A172 (cell line): ENCODE data around the gene MSRB3. TPM values are rescaled to one million over a fixed set of nuclear protein-coding genes. Genes with fewer than 3 reads are reported as not detected.
"Not testable (repeated sequence)": the region's sequence is repeated elsewhere in the genome, so short reads cannot be mapped to it uniquely, and the experiment has no call there.

Experiments
- DNase-seq: peaks from one replicate; pipeline ENCODE4 v3.0.0-alpha.2; 2015; ENCODE audit warnings: low spot score
- total RNA-seq: library from RNA; depleted of rRNA; stranded (reverse); fragments of >200 nt; shearing (Covaris generic); gene quantifications from 2 replicates; pipeline ENCODE4 v1.2.3, GENCODE V29; 2014; rRNA removed

Gene MSRB3
- 5.1 and 6.3 TPM in 2 replicates for total RNA-seq

DNA sequence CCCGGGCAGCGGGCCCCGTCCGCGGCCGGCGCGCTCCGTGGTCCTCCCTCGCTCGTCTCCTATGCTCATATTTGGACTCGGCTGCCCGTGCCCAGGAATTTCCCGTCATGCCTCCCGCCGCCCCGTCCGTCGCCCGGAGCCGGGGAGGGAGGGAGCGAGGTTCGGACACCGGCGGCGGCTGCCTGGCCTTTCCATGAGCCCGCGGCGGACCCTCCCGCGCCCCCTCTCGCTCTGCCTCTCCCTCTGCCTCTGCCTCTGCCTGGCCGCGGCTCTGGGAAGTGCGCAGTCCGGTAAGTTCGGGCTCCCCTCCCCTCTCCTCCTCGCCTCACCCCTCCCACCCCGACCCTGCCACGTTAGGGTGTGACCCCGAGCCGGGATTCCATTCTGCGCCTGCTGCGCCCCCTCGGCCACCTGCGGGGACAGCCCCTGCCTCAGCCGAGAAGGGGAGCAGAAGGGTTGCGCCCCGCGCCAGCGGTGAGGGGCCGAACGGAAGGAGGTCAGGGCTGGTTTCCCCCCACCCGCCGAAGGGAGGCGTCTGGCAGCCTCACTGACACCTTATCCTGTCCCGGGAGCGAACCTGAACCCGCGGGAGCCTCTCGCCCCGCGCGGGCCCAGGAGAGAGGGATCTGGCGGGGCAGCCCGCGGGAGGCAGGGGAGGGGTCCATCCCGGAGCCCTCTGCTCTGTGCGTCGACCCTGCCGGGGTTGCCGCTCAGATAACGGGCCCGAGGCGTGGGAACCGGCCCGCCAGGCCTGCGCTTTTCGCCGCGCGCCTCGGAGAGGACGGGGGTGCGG is at the start of gene MSRB3:
Gene MSRB3, plus strand, starts transcription at position 108 of the 793 bp plus-strand sequence. CDS start 29,897 bp downstream, outside the sequence.
- peak; percentile 41 for DNase-seq

DNA sequence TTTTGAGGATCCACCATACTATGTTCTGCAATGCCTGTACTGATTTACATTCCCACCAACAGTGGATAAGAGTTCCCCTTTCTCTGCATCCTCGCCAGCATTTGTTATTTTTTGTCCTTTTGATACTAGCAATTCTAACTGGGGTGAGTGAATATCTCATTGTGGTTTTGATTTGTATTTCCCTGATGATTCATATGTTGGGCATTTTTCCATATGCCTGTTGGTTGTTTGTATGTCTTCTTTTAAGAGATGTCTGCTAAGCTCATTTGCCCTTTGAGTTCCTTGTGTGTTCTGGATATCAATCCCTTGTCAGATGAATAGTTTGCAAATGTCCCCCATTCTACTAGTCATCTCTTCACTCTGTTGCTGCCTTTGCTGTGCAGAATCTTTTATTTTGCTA is 49.0 kb upstream of the MSRB3 start:
- peak; percentile 75 for DNase-seq

DNA sequence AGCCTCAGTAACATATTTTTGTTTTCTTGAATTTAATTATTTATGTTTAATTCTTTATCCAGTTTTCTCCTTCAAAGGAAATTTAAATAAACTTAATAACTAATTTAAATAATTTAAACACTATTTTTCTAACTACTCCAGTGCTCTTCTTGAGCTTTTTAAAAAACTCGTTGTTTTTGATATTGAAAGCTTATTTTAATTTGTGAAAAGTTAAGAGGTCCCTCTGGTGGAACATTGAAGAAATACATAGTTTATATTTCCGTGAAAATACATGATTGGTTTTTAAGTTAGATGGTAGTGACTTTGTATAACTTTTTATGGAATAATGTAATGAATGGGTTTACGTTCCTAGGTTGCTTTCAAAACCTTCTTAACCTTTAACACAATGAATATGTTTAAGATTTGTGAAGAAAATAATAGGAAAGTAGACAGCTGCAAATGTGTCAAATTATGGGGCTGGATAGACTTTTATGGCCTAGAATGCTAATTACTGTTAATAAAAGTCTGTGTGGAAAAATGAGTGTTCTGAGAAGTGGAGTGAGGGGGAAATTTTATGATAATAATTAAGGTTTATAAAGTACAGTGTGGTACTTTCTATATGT is 45.9 kb upstream of the MSRB3 start:
- DNase-seq = peak; percentile 6

DNA sequence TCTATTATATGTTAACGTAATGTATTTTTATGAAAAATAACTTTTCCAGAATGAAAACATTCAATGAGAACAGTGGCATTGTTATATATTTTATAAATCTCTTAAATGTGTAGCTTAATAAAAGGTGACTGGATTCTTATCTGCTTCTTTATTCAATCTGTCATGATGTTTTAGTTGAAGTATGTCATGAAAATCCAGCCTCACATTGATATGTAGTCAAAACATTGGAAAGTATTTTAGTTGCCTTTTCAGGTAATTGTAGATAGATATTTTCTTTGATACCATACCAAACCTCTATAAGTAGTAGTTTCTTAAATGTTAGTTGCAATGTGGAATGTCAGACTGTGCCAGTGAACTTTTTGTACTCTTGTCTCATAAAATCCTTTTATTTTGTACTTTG is 41.3 kb upstream of the MSRB3 start:
- DNase-seq = no peak

DNA sequence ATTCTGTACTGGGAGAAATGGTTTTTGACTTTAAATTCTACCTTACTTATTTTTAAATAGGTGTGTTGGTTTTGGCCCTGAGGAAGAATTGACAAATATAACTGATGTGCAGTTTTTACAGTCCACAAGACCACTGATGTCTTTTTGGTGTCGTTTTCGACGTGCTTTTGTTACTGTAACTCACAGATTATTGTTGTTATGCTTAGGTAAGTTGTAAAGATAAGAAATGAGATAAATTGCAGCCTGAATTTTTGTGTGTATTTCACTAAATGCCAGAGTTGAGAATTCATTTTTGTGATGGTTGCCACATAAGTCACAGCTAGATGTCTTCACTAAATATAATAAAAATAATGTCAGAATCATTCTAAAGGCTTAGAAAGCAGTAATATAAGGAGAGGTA is 39.9 kb upstream of the MSRB3 start:
- DNase-seq = no peak

DNA sequence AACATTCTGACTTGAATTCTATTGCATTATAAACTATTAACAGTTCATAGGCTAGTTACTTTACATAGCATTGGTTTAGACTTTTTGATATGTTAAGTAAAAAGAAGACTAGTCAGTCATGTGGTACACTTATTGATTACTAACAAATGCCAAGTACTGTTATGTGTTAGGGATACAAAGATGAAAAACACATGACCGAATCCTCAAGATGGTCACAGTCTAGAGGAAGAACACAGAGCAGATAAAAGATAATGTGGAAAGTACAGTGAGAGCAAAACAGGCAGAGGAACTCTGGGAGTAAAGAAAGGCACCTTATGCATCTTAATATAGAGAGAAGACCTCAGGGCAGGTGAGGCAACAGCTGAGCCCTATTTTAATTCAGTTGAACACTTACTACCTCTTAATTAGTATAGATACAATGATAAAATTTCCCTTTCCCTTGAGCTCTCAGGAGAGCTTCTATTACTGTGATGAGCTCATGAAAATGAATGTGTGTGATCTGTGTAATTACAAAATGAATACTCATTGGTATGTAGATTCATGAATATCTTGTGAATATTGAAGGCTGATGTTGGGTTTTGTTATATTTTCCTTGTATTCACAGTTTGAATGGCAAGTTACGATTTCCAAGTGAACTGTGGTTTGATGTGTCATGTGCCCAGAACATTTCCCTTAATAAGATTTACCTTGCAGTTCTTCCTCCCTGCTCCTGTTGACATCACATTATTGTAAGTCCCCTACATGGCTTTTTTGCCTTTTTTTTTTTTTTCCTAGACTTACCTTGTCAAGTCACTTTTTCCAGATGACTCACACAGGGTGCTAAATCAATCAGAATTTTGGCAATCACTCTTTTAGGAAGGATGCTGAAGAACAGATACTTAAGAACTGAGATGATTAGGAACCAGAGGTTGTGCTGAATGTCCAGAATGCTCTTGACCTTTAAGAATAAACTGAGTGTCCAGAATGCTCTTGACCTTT is 29.5 kb upstream of the MSRB3 start:
- DNase-seq = no peak

DNA sequence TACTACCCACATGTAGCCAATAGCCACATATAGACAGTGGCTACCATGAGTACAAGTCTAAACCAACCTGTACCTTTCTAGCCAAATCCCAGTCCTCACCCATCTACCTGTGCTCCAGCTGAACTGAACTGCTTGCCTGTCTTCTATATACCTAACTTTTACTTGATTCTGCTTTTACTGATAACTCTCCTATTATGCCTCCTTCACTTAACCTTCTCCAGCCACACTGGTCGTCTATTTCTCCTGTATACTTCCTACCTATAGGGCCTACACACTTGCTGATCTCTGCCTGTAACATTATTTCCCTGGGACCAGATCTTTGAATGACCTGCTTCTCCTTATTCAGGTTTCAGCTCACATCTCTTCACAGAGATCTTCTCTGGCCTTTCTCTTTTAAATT is 26.0 kb upstream of the MSRB3 start:
- DNase-seq = no peak

DNA sequence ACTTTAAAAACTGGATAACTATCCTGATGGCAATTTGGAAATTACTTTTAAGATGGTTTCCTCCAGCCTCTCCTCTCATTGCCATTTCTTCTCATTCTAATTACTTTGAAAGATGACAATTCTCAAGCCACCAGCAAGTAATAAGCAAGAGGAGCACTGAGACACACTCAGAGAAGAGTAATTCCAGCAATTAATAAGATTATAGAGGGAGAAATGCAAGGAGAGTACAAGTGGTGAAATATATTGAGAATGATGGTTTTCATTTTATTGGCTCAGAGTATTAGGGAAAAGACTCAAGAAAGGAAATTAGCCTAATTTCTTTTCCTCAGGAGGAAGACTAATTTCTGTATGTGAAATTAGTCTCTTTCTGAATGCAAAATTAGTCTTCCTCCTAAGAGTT is 20.5 kb upstream of the MSRB3 start:
- DNase-seq = no peak

DNA sequence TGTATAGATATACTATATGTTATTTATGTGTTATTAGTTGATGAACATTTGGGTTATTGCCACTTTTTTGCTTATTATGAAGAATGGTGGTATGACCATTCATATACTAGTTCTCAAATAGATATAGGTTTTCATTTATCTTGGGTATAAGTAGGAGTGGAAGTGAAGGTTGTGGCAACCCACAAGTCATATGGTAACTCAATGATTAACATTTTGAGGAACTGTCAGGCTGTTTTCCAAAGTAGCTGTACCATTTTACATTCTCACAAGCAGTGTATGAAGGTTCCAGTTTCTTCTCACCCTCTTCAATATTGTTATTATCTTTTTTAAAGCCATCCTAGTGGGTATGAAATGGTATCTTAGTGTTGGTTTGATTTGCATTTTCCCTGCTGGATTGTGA is 19.0 kb upstream of the MSRB3 start:
- DNase-seq = no peak

DNA sequence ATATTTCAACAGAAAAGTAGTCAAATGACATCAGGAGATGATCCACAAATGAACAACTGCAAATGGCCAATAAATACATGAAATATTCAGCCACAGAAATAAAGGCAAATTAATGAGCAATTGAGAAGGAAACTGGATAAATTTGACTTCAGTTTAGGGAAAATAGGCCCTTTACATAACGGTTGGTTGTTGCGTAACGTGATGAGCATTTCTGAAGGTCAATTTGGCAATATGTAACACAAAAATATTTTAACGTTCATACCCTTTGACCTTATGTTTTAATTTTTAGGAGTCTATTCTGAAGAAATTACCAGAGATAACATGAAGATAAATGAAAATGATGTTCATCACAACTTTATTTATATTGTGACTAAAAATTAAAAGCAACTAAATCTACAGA is 14.7 kb upstream of the MSRB3 start:
- no peak for DNase-seq

DNA sequence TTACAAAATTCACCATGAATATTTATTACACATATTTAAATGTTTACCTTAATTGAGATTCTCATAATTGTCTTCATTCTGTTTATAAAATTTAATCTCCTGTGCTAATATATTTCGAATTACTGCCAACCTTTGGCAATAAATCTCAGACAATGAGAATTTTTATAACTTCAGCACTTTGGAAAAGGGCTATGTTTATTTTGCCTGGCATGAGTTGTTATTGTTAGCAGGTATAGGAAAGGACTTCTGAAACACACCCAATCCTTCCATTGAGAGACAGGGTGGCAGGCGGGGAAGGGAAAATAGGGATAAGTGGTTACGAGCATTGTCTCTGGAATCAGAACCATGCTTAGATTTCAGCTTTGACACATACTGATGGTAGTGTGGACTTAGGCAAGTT is 12.1 kb upstream of the MSRB3 start:
- DNase-seq = no peak

DNA sequence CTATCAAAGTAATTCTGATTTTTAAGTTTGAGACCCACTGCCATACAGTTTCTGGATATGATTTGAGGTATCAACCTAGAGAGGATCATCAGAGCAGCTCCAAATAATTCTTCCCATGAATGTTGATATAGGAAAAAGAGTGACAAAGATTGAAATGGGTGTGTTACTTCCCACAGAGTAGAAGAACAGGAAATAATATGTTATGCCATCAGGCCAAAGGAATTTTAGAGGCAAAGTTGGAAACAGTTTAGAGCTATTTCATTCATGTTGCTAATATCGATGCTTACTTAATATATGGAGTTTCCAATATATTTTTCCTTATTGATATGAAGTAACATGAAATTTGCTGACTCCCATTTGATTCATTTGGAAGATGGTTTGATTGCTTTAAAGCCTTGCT is 8.9 kb upstream of the MSRB3 start:
- peak; percentile 3 for DNase-seq

DNA sequence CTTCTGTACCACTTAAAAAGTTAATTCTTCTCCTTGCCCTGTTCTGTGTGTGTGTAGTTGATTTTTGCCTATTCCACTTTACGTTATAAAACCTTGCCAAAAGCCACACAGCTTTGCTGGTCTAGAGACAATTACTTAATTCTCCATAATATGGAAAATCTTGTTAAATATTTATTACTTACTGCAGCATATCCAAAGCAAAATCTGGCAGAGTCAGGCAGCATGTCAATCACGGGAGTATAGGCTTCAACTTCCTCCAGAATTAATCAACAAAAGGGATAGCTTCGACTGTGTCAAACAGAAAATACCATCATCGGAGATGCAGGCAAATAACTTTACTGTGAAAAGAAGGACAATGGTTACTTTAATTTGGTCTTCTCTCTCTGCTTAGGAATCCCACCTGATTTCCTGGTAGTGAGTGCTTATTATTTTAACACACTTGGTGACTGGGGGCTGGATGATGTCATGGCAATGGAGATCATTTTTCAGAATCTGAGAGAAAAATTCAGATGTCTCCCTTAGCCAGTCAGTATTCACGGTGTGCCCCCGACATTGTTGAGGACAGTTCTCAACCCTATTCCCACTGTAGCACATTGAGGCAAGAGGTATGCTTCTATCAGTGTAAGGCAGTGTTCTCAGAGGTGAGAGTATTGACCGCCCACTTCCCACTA is 3.7 kb upstream of the MSRB3 start:
- DNase-seq = no peak

DNA sequence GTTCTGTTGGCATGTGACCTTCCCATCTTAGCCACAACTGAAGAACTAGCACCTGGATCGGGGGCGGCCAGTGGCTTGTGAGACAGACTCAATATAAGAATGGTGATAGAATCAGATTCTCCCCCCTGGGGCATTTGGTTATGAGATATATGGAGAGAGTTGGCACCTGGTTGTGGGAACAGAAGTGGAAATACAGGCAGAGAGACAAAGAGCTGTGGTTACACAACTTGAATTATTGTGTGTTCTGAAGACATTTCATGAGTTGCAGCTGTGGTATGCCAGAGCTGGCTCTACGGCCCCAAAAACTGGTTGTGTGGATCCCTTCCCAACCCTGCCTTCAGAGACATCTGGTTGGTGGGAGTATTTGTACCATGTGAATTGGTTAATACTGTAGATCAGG is 2.9 kb upstream of the MSRB3 start:
- DNase-seq = no peak

DNA sequence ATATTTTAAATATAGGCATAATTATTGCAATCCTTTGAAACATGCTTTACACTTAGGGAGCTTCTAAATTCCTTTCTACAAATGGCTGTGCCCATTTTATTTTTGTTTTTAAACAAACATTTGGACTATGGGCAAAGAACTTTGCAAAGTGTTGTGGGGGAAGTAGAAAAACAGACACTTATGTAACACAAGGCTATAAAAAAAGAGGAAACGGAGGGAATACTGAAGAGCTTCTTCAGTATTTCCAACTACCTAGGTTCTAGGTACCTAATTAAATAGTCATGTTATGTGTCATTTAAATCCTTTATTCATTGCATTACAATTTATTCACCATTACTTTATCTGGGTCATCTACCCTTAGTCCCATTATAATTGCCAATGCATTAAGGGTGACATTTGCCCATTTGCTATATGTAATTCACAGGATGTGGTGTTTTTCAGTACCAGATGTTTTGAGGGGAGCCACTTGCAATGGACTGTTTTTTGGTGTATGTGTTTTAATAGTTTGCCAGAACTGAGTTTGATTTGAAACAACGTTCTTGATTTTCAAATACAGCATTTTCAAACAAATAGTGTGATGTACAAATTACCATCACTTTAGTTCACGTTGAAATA is 1.5 kb upstream of the MSRB3 start:
- DNase-seq = no peak

DNA sequence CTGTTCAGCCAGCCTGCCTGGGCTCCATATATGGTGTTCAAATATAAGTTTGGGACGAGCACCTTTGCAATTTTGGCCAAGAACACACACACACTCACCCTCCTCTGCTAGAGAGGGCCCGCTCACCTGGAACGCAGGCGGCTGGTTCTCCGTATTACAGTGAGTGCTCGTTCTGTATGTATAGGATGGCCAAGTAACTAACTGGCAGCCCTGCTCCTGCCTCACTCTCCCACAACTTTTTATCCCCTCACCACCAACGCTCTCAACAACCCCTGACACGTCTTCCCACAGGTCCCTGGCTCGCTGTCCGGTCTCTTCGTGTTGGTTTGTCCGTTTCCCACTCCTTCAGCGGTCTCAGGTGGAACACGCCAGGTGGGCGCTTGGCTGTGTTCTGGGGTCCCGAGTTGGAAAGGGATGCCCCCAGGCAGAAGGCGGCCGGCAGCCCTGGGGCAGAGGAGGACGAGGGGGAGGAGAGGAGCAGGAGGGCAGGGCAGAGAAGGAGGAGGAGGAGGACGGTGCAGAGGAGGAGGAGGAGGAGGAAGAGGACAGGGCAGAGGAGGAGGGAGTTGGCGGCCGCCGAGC is 398 bp upstream of the MSRB3 start:
- no peak for DNase-seq

DNA sequence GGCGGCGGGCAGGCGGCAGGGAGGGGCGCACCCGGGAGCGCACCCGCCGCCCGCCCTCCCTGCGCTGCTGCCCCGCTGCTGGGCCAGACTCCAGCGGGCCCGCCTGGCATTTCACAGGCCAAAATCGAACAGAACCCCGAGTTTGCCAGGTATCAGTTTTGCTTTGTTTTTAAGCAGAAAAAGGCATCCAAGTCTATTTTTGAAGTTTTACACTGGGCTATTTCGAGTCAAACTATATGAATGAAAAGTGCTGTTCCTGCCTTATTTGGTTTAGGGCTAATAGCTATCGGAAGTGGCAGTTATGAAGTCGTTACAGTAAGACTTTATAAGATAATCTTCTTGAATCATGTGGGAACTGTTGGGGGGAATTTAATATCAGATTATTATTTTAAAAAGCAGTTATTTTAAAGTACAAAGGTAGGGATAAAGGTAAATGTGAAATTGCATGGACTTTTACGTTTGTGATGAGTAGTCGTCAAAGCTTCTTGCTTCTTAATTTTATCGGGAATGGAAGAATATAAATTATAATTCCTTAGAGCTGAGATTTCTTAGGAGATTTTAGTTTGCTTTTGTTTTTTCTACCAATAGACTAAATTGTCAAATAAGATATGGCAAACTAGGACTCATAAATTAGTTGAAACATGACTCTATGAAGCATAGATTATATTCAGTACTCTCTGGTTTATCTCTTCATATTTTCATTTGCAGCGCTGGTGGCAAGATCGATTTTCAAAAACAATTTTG is 1.1 kb downstream of the MSRB3 start:
- no peak for DNase-seq

DNA sequence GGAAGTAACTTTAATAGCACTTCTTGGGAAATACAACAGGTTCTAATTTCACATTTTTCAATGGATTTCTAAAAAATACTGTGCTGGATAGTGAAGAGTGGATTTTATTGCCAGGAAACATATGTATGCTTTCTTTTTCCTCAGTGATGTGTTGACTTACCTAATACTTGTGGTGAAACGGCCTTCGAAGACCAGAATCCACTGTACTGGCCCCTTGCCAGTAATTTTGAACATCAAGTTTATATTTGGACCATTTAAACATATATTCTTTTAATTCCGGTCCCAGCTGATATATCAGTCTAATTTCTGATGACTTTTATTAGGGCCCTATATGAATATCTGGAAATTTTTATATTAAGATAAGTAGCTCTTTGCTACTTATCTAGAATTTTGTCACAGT is 1.8 kb downstream of the MSRB3 start:
- no peak for DNase-seq

DNA sequence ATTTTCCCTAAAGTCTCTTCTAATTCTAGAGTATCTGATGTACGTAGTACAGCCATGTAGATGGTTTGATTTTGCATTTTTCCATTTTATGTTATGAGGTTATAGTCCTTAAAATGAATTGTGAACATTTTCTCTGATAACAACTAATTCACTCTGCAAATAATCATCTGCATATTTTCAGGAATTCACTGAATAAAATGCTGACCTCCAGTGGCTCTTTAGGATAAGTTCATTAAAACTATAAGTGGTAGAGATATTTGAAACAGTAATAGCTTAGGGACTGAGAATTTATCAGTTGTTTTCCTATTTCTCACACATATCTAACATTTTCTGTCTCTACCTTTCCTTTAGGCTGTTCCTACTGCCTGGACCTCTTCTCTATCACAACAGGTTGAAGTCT is 4.4 kb downstream of the MSRB3 start:
- DNase-seq = no peak

DNA sequence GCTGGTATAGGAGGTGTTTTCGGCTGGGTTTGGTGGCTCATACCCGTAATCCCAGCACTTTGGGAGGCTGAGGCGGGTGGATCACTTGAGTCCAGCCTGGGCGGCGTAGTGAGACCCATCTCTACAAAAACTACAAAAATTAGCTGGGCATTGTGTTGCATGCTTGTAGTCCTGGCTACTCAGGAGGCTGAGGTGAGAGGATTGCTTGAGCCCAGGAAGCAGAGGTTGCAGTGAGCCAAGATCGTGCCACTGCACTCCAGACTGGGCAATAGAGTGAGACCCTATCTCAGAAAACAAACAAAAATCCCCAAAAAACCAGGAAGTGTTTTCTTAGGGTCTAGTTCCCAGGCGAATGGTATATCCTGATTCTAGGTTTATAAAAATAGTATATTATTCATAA is 7.0 kb downstream of the MSRB3 start:
- DNase-seq = not testable (repeated sequence)
